Esophagus muscularis mucosa (tissue), 3 donors: ENCODE data around the gene TMEM126A.
"Not testable (repeated sequence)": the region's sequence is repeated elsewhere in the genome, so short reads cannot be mapped to it uniquely, and the experiment has no call there.

Experiments
- CTCF ChIP-seq, 3 experiments: fragments of 200-600 bp in 2 of 3; fragments of 450-650 bp in 1 of 3; sonication (generic) in 2 of 3; IDR thresholded peaks; one replicate each; pipeline ENCODE4 v1.5.1; 2017 to 2019; ENCODE audit warnings: antibody characterized with exemption in 3 of 3, mild to moderate bottlenecking in 2 of 3, moderate library complexity in 1 of 3
- POLR2A ChIP-seq: fragments of 450-650 bp; IDR thresholded peaks from one replicate; pipeline ENCODE4 v1.6.1; 2017; ENCODE audit warnings: antibody characterized with exemption, moderate library complexity, mild to moderate bottlenecking, low read depth
- POLR2AphosphoS5 ChIP-seq, 2 donors: sonication (generic); formaldehyde crosslinking; IDR thresholded peaks; one replicate each; pipeline ENCODE4 v1.6.1; 2017; ENCODE audit warnings: antibody characterized with exemption in 2 of 2

- TF ChIP-seq POLR2A; CTCF (IDR thresholded peaks at IDR 0.05); POLR2AphosphoS5 (IDR thresholded peaks at IDR 0.05): not testable (repeated sequence)
These were observed 6.6 kb downstream of the TMEM126A start for GRCh38 chr11:85654343-85654742.
